Measurements from ENCODE around the gene MMP15.
"Not testable (repeated sequence)": the region's sequence is repeated elsewhere in the genome, so short reads cannot be mapped to it uniquely, and the experiment has no call there.

The MMP15 gene

DNA sequence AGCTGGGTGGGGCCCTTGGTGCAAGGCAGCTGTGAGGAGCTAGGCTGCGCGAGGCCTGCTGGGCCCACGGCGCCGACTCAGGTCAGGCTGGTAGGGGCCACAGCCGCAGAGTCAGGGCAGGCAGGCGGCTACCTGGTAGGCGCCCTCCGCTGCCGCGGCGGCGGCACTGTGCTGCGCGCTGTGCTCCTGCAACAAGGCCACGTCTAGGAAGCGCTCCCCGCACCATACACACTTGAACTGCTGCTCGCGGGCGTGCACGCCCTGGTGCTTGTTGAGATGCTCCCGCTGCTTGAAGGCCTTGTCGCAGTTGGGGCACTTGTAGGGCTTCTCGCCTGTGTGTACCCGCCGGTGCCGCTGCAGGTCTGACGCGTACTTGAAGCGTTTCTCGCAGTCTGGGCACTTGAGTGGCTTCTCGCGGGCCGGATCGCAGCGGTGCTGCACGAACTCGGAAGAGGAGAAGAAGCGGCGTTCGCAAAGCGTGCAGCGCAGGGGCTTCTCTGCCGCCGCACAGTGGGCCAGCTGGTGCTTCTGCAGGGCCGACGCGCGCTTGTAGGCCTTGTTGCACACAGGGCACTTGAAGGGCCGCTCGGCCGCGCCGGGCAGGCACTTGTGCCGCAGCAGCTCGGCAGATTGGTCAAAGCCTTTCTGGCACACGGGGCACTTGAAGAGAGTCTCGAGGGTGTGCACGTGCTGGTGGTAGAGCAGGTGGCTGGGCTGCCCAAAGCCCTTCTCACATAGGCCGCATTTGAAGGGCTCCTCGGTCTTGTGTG lies 29.0 kb upstream of the MMP15 start:
- no peak for DNase-seq (ENCODE audit: low spot score)

DNA sequence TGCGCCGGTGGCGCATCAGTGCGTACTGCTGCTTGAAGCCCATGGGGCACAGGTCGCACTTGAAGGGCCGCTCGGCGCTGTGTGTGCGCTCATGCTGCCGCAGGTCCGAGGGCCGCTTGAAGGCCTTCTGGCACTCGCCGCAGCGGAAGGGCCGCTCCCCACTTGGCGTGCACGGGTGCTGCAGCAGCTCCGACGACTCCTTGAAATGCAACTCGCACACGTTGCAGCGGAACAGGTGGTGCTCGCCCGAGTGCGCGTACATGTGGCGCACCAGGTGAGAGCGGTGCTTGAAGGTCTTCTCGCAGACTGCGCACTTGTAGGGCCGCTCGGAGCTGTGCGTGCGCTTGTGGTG lies 28.4 kb upstream of the MMP15 start:
- no peak for DNase-seq (ENCODE audit: low spot score)

DNA sequence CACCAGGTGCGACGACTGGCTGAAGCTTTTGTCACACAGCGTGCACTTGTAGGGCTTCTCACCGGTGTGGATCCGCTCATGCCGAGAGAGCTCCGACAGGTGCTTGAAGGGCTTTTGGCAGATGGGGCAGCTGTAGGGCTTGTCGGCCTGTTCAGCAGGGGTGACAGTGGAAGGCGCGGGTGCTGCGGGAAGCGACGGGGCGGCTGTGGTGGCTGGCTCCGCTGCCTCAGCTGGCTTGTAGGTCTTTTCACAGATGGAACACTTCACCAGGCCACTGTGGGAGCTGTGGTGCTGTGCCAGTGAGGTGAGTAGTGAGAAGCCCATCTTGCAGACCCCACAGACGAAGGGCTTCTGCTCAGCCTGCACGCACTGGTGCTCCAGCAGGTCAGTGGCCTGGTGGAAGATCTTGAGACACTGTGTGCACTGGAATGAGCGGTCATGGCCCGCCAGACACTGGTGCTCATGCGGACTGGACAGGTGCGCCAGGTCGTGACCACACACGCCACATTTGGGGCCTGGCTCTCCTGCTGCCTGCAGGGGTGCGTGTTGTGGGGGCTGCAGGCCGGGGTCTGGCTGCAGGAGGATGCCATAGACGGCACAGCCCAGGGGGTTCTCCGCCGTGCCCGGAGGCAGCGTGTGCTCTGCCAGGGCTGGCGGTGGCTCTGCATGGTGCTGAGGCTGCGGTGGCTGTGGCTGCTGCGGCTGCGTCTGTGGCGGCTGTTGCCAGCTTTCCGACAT lies 27.9 kb upstream of the MMP15 start:
- DNase-seq (ENCODE audit: low spot score): no peak

DNA sequence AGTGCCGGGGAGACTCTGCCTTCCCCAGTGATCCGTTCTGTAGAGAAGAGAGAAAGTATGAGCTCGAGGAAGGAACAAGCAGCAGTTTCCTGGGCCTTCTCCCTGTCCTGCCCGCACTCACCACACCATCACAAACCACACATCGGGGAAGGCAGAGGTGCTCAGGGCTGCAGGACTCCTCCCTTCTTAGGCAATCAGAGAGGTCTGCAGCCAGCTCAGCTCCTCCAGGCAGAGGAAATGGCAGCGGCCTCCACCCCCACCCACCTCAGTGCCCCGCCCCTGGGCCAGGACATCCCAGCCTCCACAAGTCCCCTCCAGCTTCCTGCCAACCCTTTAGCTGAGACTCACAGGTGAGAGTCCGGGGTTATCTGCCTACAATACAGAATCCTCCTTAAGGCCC lies 27.1 kb upstream of the MMP15 start:
- DNase-seq (ENCODE audit: low spot score): no peak

DNA sequence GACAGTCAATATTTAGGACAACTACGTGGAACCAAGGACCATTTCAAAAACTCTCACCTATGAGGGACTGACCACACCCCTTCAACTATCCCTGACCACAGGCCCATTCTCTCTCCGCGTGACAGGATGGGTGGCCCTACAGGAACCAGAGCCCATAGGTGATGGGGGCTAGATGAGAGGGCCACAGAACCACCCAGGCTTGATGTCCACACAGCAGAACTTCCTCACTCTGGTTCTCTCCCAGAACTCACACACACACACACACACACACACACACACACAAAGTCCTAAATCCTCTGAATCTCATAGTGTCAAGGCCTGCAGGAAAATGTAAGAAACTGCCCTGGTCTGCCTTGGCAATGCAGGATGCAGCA lies 26.6 kb upstream of the MMP15 start:
- DNase-seq (ENCODE audit: low spot score): no peak

DNA sequence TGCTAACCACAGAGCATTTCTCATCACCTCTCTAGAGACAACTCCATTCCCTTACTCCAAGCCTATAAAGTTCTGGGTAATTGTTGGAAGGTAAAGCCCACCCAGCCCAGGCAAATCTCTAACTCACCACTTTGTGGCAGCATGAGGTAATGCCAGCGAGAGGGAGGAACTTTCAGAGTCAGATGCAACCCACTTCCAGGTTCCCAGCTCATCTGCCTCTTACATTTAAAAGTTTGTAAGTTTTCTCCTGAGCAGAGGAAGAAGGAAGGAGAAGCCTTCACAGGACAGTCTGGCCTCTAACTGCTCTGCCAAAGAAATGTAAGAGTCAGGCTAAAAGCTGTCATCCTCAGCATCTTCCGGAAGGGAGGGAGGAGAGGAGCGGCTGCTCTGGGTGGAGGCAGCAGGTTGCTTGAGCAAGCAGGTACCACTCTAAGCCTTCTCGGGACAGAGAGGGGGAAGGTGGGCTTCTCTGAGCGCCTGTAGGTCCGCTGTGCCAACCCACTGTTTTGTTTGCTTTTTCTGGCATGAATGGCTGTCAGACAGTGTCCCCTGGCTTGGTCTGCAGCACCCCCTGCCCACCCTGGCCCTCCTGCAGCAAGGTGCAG lies 26.1 kb upstream of the MMP15 start:
- DNase-seq (ENCODE audit: low spot score): peak; percentile 32

DNA sequence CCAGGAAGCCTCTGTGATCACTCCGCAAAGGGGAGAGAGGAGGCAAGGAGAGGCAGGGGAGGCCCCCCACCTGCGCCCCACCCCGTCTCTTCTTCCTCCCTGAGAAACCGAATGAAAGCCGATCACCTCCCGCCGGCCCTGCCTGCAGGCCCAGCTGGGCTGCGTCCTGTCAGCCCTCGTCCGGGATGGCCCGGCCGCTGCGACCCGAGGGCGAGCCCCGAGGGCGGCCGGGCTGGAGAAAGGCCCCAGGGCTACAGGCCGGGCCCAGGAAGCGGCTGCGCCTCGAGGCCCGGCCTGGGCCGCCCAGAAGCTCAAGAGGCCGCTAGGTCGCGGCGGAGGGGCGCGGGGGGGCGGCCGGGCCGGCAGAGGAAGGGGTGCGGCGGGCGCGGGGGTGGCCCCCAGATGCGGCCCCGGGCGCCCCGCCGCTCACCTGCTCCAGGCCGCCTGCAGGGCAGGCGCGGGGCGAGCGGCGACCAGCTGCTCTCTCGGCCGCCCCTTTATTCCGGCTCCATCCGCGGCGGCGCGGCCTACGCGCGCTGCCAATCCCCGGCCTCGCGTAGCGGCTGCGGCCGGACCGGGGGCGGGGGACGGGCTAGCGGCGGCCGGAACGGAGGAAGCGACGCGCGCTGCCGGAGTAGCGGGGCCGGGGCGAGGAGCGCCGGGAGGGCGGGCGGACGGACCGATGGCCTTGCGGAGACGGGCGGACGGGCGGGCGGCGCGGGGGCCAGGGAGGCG lies 25.4 kb upstream of the MMP15 start, which contains the start of gene ZNF319:
TSS of gene ZNF319 (minus strand) at position 702 of the 735 bp plus-strand sequence. CDS start 2,407 bp downstream, outside the sequence.
- peak; percentile 69 for DNase-seq (ENCODE audit: low spot score)

DNA sequence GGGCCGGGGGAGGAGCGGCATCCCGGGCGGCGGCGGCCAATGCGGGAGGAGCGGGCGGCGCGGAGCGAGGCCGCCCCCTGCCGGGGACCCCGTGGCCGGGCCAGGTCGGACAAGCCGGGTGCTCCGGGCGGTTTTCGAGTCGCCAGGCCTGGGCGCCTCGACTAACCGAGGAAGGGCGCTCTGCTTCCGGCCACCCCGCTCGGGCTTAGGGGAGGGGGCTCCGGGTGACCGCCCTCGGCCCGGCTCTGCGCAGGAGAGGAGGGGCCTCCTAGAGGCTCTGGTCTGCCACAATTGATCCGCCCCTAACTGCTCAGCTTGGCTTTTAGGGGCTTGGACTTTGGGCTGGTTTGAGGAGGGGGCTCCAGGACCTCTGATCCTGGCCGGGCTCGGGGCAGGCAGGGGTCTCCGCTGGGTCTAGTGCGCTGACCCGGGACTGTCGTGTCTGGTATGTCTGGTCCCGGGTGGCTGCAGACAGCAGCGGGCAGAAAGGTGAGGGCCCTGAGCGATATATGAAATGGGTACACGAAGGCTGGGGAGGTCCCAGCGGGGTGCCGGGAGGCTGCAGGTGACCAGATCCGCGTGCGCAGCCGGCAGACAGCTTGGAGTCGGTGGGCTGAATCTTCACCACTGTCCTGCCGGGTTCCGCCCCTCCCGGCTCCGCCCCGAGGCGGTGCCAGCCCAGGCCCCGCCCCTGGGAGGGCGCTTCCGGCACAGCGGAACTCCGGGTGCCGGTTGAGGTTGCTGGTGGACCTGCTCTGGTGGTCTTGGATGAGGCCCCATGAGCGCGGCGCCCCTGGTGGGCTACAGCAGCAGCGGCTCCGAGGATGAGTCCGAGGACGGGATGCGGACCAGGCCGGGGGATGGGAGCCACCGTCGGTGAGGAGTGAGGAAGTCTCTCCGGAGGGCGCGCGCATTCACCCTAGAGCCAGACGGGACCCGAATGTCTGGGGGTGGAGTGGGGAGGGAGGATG lies 24.6 kb upstream of the MMP15 start, which contains the start of gene USB1:
TSS of gene USB1 (plus strand) at position 702 of the 971 bp plus-strand sequence. CDS start at position 779, 77 bp downstream.
- peak; percentile 97 for DNase-seq (ENCODE audit: low spot score)

DNA sequence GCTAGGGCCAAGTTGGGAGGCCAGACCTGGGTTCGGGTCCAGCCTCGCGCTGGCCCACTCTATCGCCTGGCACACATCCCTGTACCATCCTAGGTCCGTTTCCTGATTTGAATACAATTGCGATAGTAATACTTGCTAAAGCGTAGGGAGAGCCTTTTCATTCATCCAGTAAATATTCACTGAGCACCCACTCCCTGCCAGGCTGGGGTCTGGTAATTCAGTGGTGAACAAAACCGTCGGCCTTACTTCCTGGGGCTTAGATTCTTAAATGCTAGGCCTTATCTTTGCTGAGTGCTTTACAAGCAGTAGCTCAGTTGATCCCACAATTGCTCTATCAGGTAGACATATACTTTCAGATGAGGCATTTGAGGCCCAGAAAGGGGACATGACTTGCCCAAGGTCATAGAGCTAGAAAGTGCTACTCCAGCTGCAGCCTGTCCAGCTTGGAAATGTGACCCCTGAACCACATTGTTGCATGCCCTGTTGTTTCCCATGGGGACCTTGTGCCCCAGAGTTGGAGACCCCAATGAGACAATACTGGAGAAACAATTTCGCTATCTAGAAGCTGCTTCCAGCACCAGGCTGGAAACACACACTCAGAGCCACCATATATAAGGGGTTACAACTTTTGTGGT lies 23.7 kb upstream of the MMP15 start:
- no peak for DNase-seq (ENCODE audit: low spot score)

DNA sequence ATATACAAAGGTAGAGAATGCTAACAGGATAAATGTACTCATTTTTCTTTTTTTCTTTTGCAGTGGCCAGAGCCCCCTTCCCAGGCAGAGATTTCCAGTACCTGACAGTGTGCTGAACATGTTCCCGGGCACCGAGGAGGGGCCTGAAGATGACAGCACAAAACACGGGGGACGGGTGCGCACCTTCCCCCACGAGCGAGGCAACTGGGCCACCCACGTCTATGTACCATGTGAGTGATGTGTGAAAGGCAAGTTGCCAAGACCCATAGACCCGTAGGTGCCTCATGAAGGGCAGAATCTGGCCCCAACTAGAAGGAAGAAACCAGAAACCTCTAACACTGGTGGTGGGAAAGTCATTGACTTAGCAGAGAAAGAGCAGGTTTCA lies 23.1 kb upstream of the MMP15 start:
- DNase-seq (ENCODE audit: low spot score): no peak

DNA sequence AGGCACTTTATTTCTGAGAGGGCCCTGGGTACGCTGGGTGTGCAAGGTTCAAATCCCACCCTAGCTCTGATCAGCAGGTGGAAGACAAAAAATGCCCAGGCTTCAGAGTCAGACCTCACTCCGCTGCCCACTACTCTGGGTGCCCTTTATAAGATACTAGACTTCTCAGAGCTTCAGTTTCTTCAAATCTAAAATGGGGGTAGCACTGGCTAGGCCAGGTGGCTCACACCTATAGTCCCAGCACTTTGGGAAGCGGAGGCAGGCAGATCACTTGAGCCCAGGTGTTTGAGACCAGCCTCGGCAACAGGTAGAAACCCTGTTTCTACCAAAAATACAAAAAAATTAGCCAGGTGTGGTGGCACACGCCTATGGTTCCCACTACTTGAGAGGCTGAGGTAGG lies 22.6 kb upstream of the MMP15 start:
- DNase-seq (ENCODE audit: low spot score): no peak

DNA sequence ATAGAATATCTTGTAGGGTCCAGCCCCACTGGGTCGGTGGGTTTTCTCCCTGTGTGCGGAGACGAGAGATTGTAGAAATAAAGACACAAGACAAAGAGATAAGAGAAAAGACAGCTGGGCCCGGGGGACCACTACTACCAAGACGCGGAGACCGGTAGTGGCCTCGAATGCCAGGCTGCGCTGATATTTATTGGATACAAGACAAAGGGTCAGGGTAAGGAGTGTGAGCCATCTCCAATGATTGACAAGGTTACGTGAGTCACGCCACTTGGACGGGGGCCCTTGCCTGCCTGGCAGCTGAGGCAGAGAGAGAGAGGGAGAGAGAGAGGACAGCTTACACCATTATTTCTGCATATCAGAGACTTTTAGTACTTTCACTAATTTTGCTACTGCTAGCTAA lies 20.8 kb upstream of the MMP15 start:
- not testable (repeated sequence) for DNase-seq (ENCODE audit: low spot score)

DNA sequence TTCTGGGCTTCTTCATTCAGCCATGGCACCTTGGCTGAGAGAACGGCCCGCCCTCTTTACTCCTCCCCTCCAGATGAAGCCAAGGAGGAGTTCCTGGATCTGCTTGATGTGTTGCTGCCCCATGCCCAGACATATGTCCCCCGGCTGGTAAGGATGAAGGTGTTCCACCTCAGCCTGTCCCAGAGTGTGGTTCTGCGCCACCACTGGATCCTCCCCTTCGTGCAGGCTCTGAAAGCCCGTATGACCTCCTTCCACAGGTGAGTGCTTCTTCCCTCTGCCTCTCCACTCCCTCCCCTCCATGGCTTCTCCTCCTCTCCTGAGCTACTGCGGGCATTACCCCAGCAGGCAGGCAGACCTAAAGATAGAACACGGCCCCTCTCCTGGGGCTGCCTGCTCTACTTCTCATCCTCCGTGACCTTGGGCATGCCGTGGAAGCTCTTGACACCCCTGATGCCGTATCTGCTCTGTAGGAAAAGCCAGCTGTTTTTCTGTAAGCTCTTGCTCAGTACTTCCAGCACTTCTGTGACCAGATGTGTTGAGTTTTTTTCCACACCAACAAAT lies 15.6 kb upstream of the MMP15 start:
- DNase-seq (ENCODE audit: low spot score): no peak

DNA sequence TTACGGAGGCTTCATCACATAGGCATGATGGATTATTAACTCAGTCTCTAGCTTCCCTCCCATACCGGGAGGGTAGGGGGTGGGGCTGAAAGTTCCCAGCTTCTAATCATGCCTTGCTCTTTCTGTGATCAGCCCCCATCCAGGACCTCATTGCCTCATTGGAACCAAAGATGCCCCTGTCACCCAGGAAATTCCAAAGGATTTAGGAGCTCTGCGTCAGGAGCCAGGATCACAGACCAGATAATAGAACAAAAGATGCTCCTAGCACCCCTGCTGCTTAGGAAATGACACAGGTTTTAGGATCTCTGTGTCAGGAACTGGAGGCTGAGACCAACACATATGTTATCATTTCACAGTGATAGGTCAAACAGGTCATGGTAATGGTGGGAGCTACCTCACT lies 14.7 kb upstream of the MMP15 start:
- no peak for DNase-seq (ENCODE audit: low spot score)

DNA sequence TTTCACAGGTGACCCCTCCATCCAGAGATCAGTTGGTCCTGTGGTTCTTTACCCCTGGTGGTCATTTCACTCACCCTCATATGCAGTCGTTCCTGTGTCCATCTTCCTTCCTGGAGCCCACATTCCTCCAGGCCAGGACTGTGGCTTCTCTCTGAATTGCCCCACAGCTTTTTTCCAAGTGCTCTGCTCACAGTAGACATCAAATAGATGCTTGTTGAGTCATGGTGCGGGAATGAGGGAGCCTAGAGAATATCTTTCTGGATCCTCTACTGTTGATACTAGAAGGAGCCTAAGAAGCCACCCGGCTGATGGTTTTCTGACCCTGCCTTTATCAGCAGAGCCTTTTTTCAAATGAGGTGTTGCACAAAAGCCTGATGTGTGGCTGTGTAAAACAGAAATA lies 13.9 kb upstream of the MMP15 start:
- peak; percentile 71 for DNase-seq (ENCODE audit: low spot score)

DNA sequence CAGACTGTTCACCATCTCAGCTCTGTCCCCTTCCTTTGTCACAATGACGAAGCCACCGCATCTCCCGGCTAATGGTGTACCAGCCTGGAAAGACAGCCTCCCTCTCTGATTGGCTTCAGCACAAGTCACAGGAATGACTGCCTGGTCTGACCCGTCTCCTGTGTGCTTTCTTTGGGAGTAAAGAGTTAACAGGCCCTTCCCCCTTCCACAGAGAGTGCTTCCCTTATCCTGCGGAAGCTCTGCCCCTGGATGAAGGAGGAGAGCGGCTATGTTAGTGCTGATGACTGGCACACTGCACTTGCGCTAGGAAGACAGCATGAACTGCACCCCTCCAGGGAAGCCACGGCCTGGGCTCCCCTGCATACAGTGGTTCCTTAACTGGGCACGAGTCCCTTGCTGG lies 13.1 kb upstream of the MMP15 start:
- no peak for DNase-seq (ENCODE audit: low spot score)

DNA sequence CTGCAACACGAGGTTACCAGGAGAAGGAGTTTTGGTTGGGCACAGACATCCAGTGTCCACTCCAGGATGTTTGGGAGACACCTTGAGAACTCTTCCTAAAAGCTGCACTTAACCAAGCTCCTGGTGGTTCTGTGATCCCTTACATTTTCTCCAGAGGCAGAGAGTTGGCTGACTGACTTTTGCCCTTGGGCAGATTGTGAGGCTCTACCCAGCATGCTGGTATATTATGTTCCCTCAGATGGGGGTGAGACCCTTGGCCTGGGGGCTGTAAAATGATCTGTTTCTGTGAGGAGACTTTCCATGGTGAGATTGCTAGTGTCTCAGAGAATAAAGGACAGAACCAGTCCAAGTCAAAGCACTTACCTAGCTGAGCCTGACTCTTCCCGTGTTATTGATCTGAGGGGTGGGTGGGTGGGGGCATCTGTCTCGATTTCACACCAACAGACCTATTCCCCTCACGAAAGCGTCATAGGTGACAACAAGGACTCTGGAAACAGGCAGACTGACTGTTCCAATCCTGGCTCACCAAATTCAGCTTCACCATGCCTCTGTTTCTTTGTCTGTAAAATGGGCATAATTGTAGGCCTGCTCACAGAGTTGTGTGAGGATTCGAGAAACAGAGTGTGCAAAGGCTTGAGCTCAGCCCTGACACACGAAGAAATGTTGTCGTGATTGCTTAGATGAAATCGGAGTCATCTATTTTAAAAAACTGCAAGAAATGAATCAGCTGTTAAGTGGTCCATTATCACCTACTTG lies 12.2 kb upstream of the MMP15 start:
- no peak for DNase-seq (ENCODE audit: low spot score)

DNA sequence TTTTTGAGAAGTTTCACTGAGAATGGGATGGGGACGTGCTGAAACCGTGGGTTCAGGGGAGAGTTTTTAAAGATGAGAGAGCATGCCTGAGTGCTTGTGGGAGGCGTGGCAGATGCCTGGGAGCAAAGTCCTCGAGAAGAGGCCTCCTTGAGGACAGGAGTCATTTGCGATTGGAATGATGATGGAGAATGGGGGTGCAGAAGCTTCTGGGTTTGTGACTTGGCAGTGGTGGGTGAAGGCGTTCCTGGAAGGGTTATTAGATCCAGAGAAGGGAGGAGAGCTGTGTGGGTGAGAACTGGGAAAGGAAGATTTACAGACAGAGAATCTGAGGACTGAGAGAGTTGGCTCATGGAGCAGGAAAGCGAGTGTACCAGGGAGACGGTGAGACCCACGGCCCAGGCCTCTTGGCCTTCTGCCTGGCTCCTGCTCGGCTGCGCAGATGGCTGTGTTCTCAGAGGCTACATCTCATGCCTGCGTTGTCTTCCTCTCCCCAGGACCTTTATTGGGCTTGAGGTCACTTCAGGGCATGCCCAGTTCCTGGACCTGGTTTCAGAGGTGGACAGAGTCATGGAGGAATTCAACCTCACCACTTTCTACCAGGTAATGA lies 8.6 kb upstream of the MMP15 start:
- peak; percentile 32 for DNase-seq (ENCODE audit: low spot score)

DNA sequence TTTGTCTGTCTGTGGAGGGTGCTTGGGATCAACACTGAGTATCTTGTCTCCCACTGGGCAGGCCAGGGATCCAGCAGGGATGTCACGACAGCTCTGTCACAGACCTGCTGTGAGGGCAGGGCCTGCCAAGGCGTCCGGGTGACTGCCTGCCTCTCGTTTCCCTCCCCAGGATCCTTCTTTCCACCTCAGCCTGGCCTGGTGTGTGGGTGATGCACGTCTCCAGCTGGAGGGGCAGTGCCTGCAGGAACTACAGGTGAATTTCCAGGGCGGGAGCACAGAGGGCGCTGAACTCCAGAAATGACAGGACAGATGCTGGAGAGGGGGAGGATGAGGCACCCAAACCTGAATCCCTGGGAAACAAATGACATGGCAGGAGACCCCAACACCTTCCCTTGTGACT lies 6.8 kb upstream of the MMP15 start:
- no peak for DNase-seq (ENCODE audit: low spot score)
